ENCODE measurements around the gene TSPAN18. TPM values are rescaled to one million over a fixed set of nuclear protein-coding genes. Genes with fewer than 3 reads are reported as not detected.

The TSPAN18 gene
- total RNA-seq, 1 experiment from 2014 or later: 2.8 TPM

GRCh38 chr11:44784851-44785250 is 58.1 kb downstream of the TSPAN18 start:
- TF ChIP-seq CTCF (conservative IDR thresholded peaks at IDR 0.05; ENCODE audit: low read depth, low read length) (no peak), EZH2 (IDR thresholded peaks at IDR 0.05; ENCODE audit: borderline replicate concordance, low read depth, low read length, poor library complexity, severe bottlenecking) (no peak)
- DNase-seq (ENCODE audit: low spot score): no peak
- intact Hi-C loops (cut with micrococcal nuclease; ENCODE audit: unreplicated experiment): no loop called here
- Histone ChIP-seq H3K4me1 (ENCODE audit: insufficient read depth, low read length, poor library complexity, severe bottlenecking) (peaks cover 58% of the 10 kb centered on the region), H3K27ac (ENCODE audit: low read depth, low read length, poor library complexity, severe bottlenecking) (no peak overlapping the region), H3K4me3 (ENCODE audit: low read depth, low read length, poor library complexity, severe bottlenecking) (no peak overlapping the region), H3K9me3 (ENCODE audit: low read depth, low read length, poor library complexity, severe bottlenecking) (no peaks in the 10 kb centered on the region), H3K36me3 (ENCODE audit: insufficient read depth, low read length, poor library complexity, severe bottlenecking) (no peaks in the 10 kb centered on the region), H3K27me3 (replicated peaks; ENCODE audit: insufficient read depth, low read depth, low read length, poor library complexity) (no peaks in the 10 kb centered on the region)
- no TSS peak for BruUV-seq (replicated peaks)
- ChIA-PET POLR2A (ENCODE audit: low non-redundant PET) (no interaction called here), CTCF (interaction anchor here (1.0 to 1.1 kb wide), 2 partner anchors 11 to 58 kb away, joined by 3 to 5 read pairs; no protein-coding TSS in a partner anchor)

- Histone ChIP-seq H3K9me3 (ENCODE audit: low read depth, low read length, poor library complexity, severe bottlenecking) (no peaks in the 10 kb centered on the region), H3K27me3 (replicated peaks; ENCODE audit: insufficient read depth, low read depth, low read length, poor library complexity) (no peaks in the 10 kb centered on the region), H3K27ac (ENCODE audit: low read depth, low read length, poor library complexity, severe bottlenecking) (no peak overlapping the region), H3K4me1 (ENCODE audit: insufficient read depth, low read length, poor library complexity, severe bottlenecking) (peaks cover 52% of the 10 kb centered on the region), H3K4me3 (ENCODE audit: low read depth, low read length, poor library complexity, severe bottlenecking) (no peak overlapping the region), H3K36me3 (ENCODE audit: insufficient read depth, low read length, poor library complexity, severe bottlenecking) (no peaks in the 10 kb centered on the region)
- TF ChIP-seq EZH2 (IDR thresholded peaks at IDR 0.05; ENCODE audit: borderline replicate concordance, low read depth, low read length, poor library complexity, severe bottlenecking) (no peak), CTCF (conservative IDR thresholded peaks at IDR 0.05; ENCODE audit: low read depth, low read length) (peak; percentile 55)
- ChIA-PET POLR2A (ENCODE audit: low non-redundant PET) (interaction anchor here (0.6 to 0.7 kb wide), 2 partner anchors 11 to 602 kb away, joined by 3 to 22 read pairs; no protein-coding TSS in a partner anchor), CTCF (interaction anchor here (0.6 to 1.5 kb wide), 5 partner anchors 10 to 961 kb away, joined by 3 to 5 read pairs (median 3); no protein-coding TSS in a partner anchor)
- no TSS peak for BruUV-seq (replicated peaks)
- intact Hi-C loops (cut with micrococcal nuclease; ENCODE audit: unreplicated experiment): no loop called here
- peak; percentile 91 for DNase-seq (ENCODE audit: low spot score)
Measured at GRCh38 chr11:44785856-44786607, 59.3 kb downstream of the TSPAN18 start.

- no peaks in the 10 kb centered on the region for H3K36me3 ChIP-seq (ENCODE audit: insufficient read depth, low read length, poor library complexity, severe bottlenecking)
- H3K27ac ChIP-seq (ENCODE audit: low read depth, low read length, poor library complexity, severe bottlenecking): no peak overlapping the region
- intact Hi-C loops (cut with micrococcal nuclease; ENCODE audit: unreplicated experiment): no loop called here
- no peak for DNase-seq (ENCODE audit: low spot score)
- no TSS peak for BruUV-seq (replicated peaks)
- POLR2A ChIA-PET (ENCODE audit: low non-redundant PET): interaction anchor here (0.7 kb wide), 1 partner anchor 12 kb away, joined by 22 read pairs; no protein-coding TSS in a partner anchor
- H3K27me3 ChIP-seq (replicated peaks; ENCODE audit: insufficient read depth, low read depth, low read length, poor library complexity): no peaks in the 10 kb centered on the region
- H3K4me1 ChIP-seq (ENCODE audit: insufficient read depth, low read length, poor library complexity, severe bottlenecking): peaks cover 48% of the 10 kb centered on the region
- no peak overlapping the region for H3K4me3 ChIP-seq (ENCODE audit: low read depth, low read length, poor library complexity, severe bottlenecking)
- no peak for TF ChIP-seq EZH2 (IDR thresholded peaks at IDR 0.05; ENCODE audit: borderline replicate concordance, low read depth, low read length, poor library complexity, severe bottlenecking)
- TF ChIP-seq CTCF (conservative IDR thresholded peaks at IDR 0.05; ENCODE audit: low read depth, low read length): no peak
- CTCF ChIA-PET: no interaction called here
- H3K9me3 ChIP-seq (ENCODE audit: low read depth, low read length, poor library complexity, severe bottlenecking): no peaks in the 10 kb centered on the region
Measured at GRCh38 chr11:44787070-44787469, 60.3 kb downstream of the TSPAN18 start.

All from A673 (cell line).